Keratinocyte (primary cell): Measurements from ENCODE around the gene NIN. TPM values are rescaled to one million over a fixed set of nuclear protein-coding genes. Genes with fewer than 3 reads are reported as not detected.

ENCODE experiments used
- DNase-seq: peaks from one replicate; pipeline ENCODE4 v3.0.0-alpha.2; 2011; ENCODE audit warnings: low read depth, missing footprints, low spot score
- FAIRE-seq: peaks from 2 replicates; lab custom pipeline; 2011; peaks lifted over from hg19 to GRCh38; lab: Jason Lieb, UNC
- H2AFZ ChIP-seq: 2 replicates; pipeline ENCODE4 v1.6.0; 2012; ENCODE audit warnings: low read length, control low read depth, inconsistent platforms; ENCODE audit not compliant: control insufficient read depth
- H3K27ac ChIP-seq: 2 replicates; pipeline ENCODE4 v1.5.1; 2011; ENCODE audit warnings: low read length; ENCODE audit not compliant: control insufficient read depth, insufficient read depth
- H3K27me3 ChIP-seq: 3 replicates; pipeline ENCODE4 v1.6.0; 2011; ENCODE audit warnings: low read length; ENCODE audit not compliant: control insufficient read depth, insufficient read depth; ENCODE audit errors: extremely low read depth
- H3K36me3 ChIP-seq, 2 experiments: 2 replicates in 1 of 2; 3 replicates in 1 of 2; pipeline ENCODE4 v1.5.1; 2011; ENCODE audit warnings: low read length in 2 of 2, mild to moderate bottlenecking in 1 of 2; ENCODE audit not compliant: control insufficient read depth in 2 of 2, insufficient read depth in 2 of 2; ENCODE audit errors: extremely low read depth in 1 of 2
- H3K4me1 ChIP-seq: 3 replicates; pipeline ENCODE4 v1.5.1; 2011; ENCODE audit warnings: low read length; ENCODE audit not compliant: control insufficient read depth, insufficient read depth; ENCODE audit errors: extremely low read depth
- H3K4me2 ChIP-seq: 3 replicates; pipeline ENCODE4 v1.6.0; 2011; ENCODE audit warnings: low read depth, low read length; ENCODE audit not compliant: control insufficient read depth, insufficient read depth; ENCODE audit errors: extremely low read depth
- H3K4me3 ChIP-seq, 3 experiments: fragments of 200-600 bp in 1 of 3; sonication (generic) in 1 of 3; 2 replicates in 2 of 3; 3 replicates in 1 of 3; pipeline ENCODE4 v1.5.1; 2011 to 2016; ENCODE audit warnings: low read length in 3 of 3, mild to moderate bottlenecking in 3 of 3, control low read depth in 2 of 3, inconsistent platforms in 1 of 3, low read depth in 1 of 3, mixed read lengths in 1 of 3, mixed run types in 1 of 3, moderate library complexity in 1 of 3; ENCODE audit not compliant: control insufficient read depth in 2 of 3, insufficient read depth in 2 of 3; ENCODE audit errors: extremely low read depth in 1 of 3
- H3K79me2 ChIP-seq: 2 replicates; pipeline ENCODE4 v1.6.0; 2012; ENCODE audit warnings: low read length; ENCODE audit not compliant: control insufficient read depth, insufficient read depth
- H3K9ac ChIP-seq: 3 replicates; pipeline ENCODE4 v1.6.0; 2011; ENCODE audit warnings: low read length; ENCODE audit not compliant: control insufficient read depth, insufficient read depth; ENCODE audit errors: extremely low read depth
- H3K9me1 ChIP-seq: 3 replicates; pipeline ENCODE4 v1.6.0; 2011; ENCODE audit warnings: low read length; ENCODE audit not compliant: control insufficient read depth, insufficient read depth; ENCODE audit errors: extremely low read depth
- H3K9me3 ChIP-seq: 2 replicates; pipeline ENCODE4 v1.5.1; 2012; ENCODE audit warnings: low read depth, low read length; ENCODE audit not compliant: control insufficient read depth
- H4K20me1 ChIP-seq: 3 replicates; pipeline ENCODE4 v1.6.0; 2011; ENCODE audit warnings: low read length; ENCODE audit not compliant: control insufficient read depth, insufficient read depth; ENCODE audit errors: extremely low read depth
- EZH2 ChIP-seq: IDR thresholded peaks from one replicate; pipeline ENCODE4 v1.6.1; 2012; ENCODE audit warnings: inconsistent platforms, mild to moderate bottlenecking, low read length, moderate library complexity
- dilution Hi-C: fragments of 300-500 bp; cut with MboI; formaldehyde crosslinking; loops from one replicate; pipeline ENCODE4 v1.7.0; 2020; ENCODE audit warnings: low sequenced_read_pairs; ENCODE audit not compliant: extremely low pct_ligation_motif_present
- polyA plus RNA-seq, 5 experiments: library from polyadenylated mRNA; depleted of rRNA in 3 of 5; stranded (reverse) in 3 of 5; stranded (forward) in 1 of 5; unstranded in 1 of 5; fragments of >200 nt; gene quantifications; 1 replicate in 1 of 5; 2 replicates in 3 of 5; 3 replicates in 1 of 5; pipeline versions ENCODE4 v1.2.1 to v1.2.3, GENCODE V29; 2011 to 2012; ENCODE audit warnings: missing spikeins in 2 of 5, low read depth in 1 of 5, low replicate concordance in 1 of 5
- TF ChIP-seq, protein P1 (sequence below), 3 experiments: IDR thresholded peaks in 1 of 3; conservative IDR thresholded peaks in 1 of 3; optimal IDR thresholded peaks in 1 of 3; 2 replicates in 2 of 3; 3 replicates in 1 of 3; pipeline versions ENCODE3 to v1.5.1; 2011; ENCODE audit warnings: low read length in 3 of 3, mild to moderate bottlenecking in 3 of 3, moderate library complexity in 2 of 3, control low read depth in 1 of 3, inconsistent platforms in 1 of 3; ENCODE audit not compliant: insufficient read depth in 2 of 3; ENCODE audit errors: extremely low read depth in 1 of 3

The NIN gene
- polyA plus RNA-seq, 1 donor (not counting 4 experiments of a cell fraction or from before 2014, with no cell fraction given) = 15.2 TPM

GRCh38 chr14:50864946-50865345, 34.0 kb upstream of the NIN start:
- TF ChIP-seq EZH2 = no peak
- TF ChIP-seq, protein P1, sequence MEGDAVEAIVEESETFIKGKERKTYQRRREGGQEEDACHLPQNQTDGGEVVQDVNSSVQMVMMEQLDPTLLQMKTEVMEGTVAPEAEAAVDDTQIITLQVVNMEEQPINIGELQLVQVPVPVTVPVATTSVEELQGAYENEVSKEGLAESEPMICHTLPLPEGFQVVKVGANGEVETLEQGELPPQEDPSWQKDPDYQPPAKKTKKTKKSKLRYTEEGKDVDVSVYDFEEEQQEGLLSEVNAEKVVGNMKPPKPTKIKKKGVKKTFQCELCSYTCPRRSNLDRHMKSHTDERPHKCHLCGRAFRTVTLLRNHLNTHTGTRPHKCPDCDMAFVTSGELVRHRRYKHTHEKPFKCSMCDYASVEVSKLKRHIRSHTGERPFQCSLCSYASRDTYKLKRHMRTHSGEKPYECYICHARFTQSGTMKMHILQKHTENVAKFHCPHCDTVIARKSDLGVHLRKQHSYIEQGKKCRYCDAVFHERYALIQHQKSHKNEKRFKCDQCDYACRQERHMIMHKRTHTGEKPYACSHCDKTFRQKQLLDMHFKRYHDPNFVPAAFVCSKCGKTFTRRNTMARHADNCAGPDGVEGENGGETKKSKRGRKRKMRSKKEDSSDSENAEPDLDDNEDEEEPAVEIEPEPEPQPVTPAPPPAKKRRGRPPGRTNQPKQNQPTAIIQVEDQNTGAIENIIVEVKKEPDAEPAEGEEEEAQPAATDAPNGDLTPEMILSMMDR (optimal IDR thresholded peaks at IDR 0.05 in 1 of 3, IDR thresholded peaks at IDR 0.05 in 1 of 3, conservative IDR thresholded peaks at IDR 0.05 in 1 of 3; ENCODE audit: extremely low read depth in 1 of 3, insufficient read depth in 2 of 3, low read length in 3 of 3) = no peak

DNA sequence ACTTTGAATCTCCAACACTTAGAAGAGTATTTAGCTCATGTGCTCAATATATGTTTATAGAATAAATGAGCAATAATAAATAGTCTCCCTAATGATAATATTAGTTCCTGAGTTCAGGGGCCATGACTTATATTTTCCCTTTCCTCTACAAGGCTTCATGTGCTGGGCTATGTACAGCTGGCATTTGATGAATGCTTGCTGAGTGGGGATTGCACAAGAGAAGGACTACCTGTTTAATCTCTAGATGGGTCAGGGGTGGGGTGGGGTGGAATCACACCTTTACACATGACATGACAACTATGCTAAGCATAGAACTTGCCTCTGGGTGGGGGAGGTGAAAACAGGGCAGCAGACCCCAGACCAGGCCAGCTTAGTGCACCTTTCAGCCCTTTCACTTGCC, 33.3 kb upstream of the NIN start:
- no peak for TF ChIP-seq EZH2
- TF ChIP-seq, protein P1 (optimal IDR thresholded peaks at IDR 0.05 in 1 of 3, IDR thresholded peaks at IDR 0.05 in 1 of 3, conservative IDR thresholded peaks at IDR 0.05 in 1 of 3; ENCODE audit: extremely low read depth in 1 of 3, insufficient read depth in 2 of 3, low read length in 3 of 3) = no peak
- no peak for FAIRE-seq

More at GRCh38 chr14:50864946-50865345, 34.0 kb upstream of the NIN start:
- FAIRE-seq (no peak), DNase-seq (no peak)
- Histone ChIP-seq H3K4me3 (no peak overlapping the region), H3K36me3 (no peaks in the 10 kb centered on the region), H4K20me1 (no peaks in the 10 kb centered on the region), H3K9me3 (no peaks in the 10 kb centered on the region), H3K27ac (no peak overlapping the region), H3K79me2 (no peaks in the 10 kb centered on the region), H3K27me3 (no peaks in the 10 kb centered on the region), H3K4me2 (no peak overlapping the region), H3K9me1 (no peaks in the 10 kb centered on the region), H3K9ac (no peak overlapping the region), H3K4me1 (peaks cover 4% of the 10 kb centered on the region), H2AFZ (no peak overlapping the region)
- dilution Hi-C loops = no loop called here

More for the DNA sequence above, 33.3 kb upstream of the NIN start:
- Histone ChIP-seq H3K9me1 (no peaks in the 10 kb centered on the region), H3K9ac (no peak overlapping the region), H2AFZ (no peak overlapping the region), H3K4me1 (peaks cover 9% of the 10 kb centered on the region), H3K36me3 (no peaks in the 10 kb centered on the region), H3K27ac (no peak overlapping the region), H3K9me3 (no peaks in the 10 kb centered on the region), H3K27me3 (no peaks in the 10 kb centered on the region), H3K4me3 (no peak overlapping the region), H3K79me2 (no peaks in the 10 kb centered on the region), H3K4me2 (no peak overlapping the region), H4K20me1 (no peaks in the 10 kb centered on the region)
- DNase-seq = no peak
- dilution Hi-C loops = no loop called here
